IPS-20b (cell line): ENCODE results near the gene ALG9.

Experiments
- H3K27ac ChIP-seq: one replicate; pipeline ENCODE4 v1.5.1; 2013; ENCODE audit warnings: low read length
- H3K27me3 ChIP-seq: 2 replicates; pipeline ENCODE4 v1.6.1; 2013; ENCODE audit warnings: mild to moderate bottlenecking, low read length, inconsistent platforms; ENCODE audit not compliant: insufficient read depth
- H3K36me3 ChIP-seq: 2 replicates; pipeline ENCODE4 v1.6.1; 2013; ENCODE audit warnings: low read depth, mild to moderate bottlenecking, inconsistent platforms, low read length, moderate library complexity; ENCODE audit not compliant: insufficient read depth
- H3K4me1 ChIP-seq: 2 replicates; pipeline ENCODE4 v1.6.1; 2013; ENCODE audit warnings: mild to moderate bottlenecking, control low read depth, inconsistent platforms, low read length, moderate library complexity; ENCODE audit not compliant: insufficient read depth
- H3K4me3 ChIP-seq: 2 replicates; pipeline ENCODE4 v1.5.1; 2013; ENCODE audit warnings: mild to moderate bottlenecking, low read length, inconsistent platforms
- H3K9ac ChIP-seq: 2 replicates; pipeline ENCODE4 v1.6.1; 2013; ENCODE audit warnings: low read depth, mild to moderate bottlenecking, inconsistent platforms, low read length, moderate library complexity
- H3K9me3 ChIP-seq: 2 replicates; pipeline ENCODE4 v1.6.1; 2013; ENCODE audit warnings: mild to moderate bottlenecking, low read depth, low read length, inconsistent platforms; ENCODE audit not compliant: insufficient read depth

The ALG9 gene

GRCh38 chr11:111808834-111809233 is 62.5 kb downstream of the ALG9 start:
- Histone ChIP-seq H3K4me3 (no peak overlapping the region), H3K27me3 (no peaks in the 10 kb centered on the region), H3K9ac (no peak overlapping the region), H3K9me3 (no peaks in the 10 kb centered on the region), H3K27ac (no peak overlapping the region), H3K36me3 (0 out of 2 replicates have a peak, but pooled peaks cover 6% of the 10 kb centered on the region), H3K4me1 (no peaks in the 10 kb centered on the region)

GRCh38 chr11:111808063-111808588 is 63.3 kb downstream of the ALG9 start:
- Histone ChIP-seq H3K4me3 (no peak overlapping the region), H3K9me3 (no peaks in the 10 kb centered on the region), H3K27me3 (no peaks in the 10 kb centered on the region), H3K4me1 (no peaks in the 10 kb centered on the region), H3K9ac (no peak overlapping the region), H3K36me3 (0 out of 2 replicates have a peak, but pooled peaks cover 6% of the 10 kb centered on the region), H3K27ac (no peak overlapping the region)

GRCh38 chr11:111807076-111807475 is 64.3 kb downstream of the ALG9 start:
- Histone ChIP-seq H3K4me1 (no peaks in the 10 kb centered on the region), H3K9ac (no peak overlapping the region), H3K4me3 (no peak overlapping the region), H3K27me3 (no peaks in the 10 kb centered on the region), H3K9me3 (no peaks in the 10 kb centered on the region), H3K27ac (no peak overlapping the region), H3K36me3 (0 out of 2 replicates have a peak, but pooled peaks cover 6% of the 10 kb centered on the region)

DNA sequence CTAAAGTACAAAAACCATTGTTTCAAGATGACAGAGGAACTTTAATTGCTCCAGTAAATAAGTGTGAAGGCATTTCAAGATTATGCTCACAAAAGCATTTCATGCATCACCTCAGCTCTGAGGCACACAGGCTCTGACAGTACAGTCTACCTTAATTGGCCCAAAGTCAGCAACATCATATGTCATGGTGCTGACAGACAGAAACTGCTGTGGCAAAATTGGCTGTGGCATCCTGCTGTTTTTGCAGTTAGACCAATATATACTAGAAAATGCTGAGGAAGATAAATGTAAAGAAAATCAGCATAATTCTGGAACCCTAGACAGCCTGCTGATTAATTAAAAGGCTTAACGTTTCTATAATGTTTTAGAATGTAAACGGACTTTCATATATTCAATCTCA is 70.2 kb downstream of the ALG9 start:
- no peak overlapping the region for H3K9ac ChIP-seq
- H3K4me3 ChIP-seq = no peak overlapping the region
- H3K27ac ChIP-seq = no peak overlapping the region
- H3K4me1 ChIP-seq = no peaks in the 10 kb centered on the region
- H3K9me3 ChIP-seq = no peaks in the 10 kb centered on the region
- no peaks in the 10 kb centered on the region for H3K27me3 ChIP-seq
- no peaks in the 10 kb centered on the region for H3K36me3 ChIP-seq

GRCh38 chr11:111798279-111798678 is 73.1 kb downstream of the ALG9 start:
- H3K27me3 ChIP-seq = no peaks in the 10 kb centered on the region
- H3K36me3 ChIP-seq = no peaks in the 10 kb centered on the region
- H3K9me3 ChIP-seq = no peaks in the 10 kb centered on the region
- H3K4me1 ChIP-seq = no peaks in the 10 kb centered on the region
- H3K27ac ChIP-seq = no peak overlapping the region
- no peak overlapping the region for H3K9ac ChIP-seq
- H3K4me3 ChIP-seq = no peak overlapping the region

GRCh38 chr11:111797145-111797581 is 74.2 kb downstream of the ALG9 start:
- Histone ChIP-seq H3K27me3 (no peaks in the 10 kb centered on the region), H3K36me3 (no peaks in the 10 kb centered on the region), H3K27ac (no peak overlapping the region), H3K4me3 (no peak overlapping the region), H3K4me1 (no peaks in the 10 kb centered on the region), H3K9me3 (no peaks in the 10 kb centered on the region), H3K9ac (no peak overlapping the region)

DNA sequence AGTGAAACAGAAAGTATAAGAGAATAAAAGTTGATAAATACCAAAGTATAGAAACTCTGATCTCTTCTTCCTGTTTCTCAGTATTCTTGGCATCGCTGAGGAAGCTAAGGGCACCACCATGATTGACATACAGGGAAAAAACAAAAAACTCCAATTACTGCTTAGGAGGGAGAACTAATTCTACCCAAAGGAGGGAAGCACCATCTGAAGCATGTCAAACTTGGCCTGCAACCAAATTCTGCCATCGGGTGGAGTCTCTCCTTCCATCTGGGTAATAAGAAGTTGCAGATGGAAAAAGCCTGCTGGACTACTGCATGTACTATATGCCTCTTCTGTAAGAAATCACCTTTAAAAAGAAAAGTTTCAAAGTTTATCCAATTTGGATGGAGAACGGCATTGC is 74.7 kb downstream of the ALG9 start:
- Histone ChIP-seq H3K36me3 (no peaks in the 10 kb centered on the region), H3K9me3 (no peaks in the 10 kb centered on the region), H3K27ac (no peak overlapping the region), H3K27me3 (no peaks in the 10 kb centered on the region), H3K4me3 (no peak overlapping the region), H3K9ac (no peak overlapping the region), H3K4me1 (no peaks in the 10 kb centered on the region)

DNA sequence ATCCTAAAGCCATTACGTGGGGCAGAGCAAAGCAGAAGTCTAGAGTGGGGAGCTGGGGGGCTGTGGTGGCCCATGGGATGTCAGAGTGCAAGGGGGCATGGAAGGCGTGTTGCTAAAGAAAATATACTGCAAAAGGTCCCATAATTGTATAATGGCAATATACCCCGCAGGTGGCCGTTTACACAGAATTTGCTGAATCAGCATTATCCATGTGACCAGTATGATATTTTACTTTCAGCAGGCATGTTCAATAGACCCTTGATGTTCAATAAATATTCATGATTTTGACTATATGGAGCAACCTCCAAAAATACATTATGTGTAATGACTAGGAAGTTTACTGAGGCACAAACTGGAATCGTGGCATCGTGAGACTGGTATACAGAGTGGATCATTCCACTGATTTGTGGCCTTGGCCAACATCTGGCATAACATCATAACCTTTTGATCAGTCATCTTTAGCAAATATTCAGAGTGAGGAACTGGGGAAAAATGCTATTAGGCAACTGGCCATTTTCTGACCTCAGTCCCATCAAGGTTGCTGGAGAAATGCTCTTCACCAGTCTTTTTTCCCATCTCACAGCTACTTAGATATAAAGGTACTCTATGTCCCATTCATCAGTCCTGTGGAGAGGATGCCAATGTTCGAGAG is 75.9 kb downstream of the ALG9 start:
- H3K27ac ChIP-seq = no peak overlapping the region
- H3K9me3 ChIP-seq = no peaks in the 10 kb centered on the region
- no peak overlapping the region for H3K4me3 ChIP-seq
- no peaks in the 10 kb centered on the region for H3K27me3 ChIP-seq
- no peaks in the 10 kb centered on the region for H3K36me3 ChIP-seq
- no peak overlapping the region for H3K9ac ChIP-seq
- no peaks in the 10 kb centered on the region for H3K4me1 ChIP-seq

GRCh38 chr11:111793863-111794262 is 77.5 kb downstream of the ALG9 start:
- H3K4me3 ChIP-seq = no peak overlapping the region
- no peaks in the 10 kb centered on the region for H3K27me3 ChIP-seq
- H3K9me3 ChIP-seq = no peaks in the 10 kb centered on the region
- H3K27ac ChIP-seq = no peak overlapping the region
- no peaks in the 10 kb centered on the region for H3K36me3 ChIP-seq
- no peaks in the 10 kb centered on the region for H3K4me1 ChIP-seq
- no peak overlapping the region for H3K9ac ChIP-seq

GRCh38 chr11:111792955-111793500 is 78.4 kb downstream of the ALG9 start:
- no peak overlapping the region for H3K9ac ChIP-seq
- no peaks in the 10 kb centered on the region for H3K27me3 ChIP-seq
- H3K36me3 ChIP-seq = no peaks in the 10 kb centered on the region
- H3K4me1 ChIP-seq = no peaks in the 10 kb centered on the region
- H3K27ac ChIP-seq = no peak overlapping the region
- no peak overlapping the region for H3K4me3 ChIP-seq
- no peaks in the 10 kb centered on the region for H3K9me3 ChIP-seq

DNA sequence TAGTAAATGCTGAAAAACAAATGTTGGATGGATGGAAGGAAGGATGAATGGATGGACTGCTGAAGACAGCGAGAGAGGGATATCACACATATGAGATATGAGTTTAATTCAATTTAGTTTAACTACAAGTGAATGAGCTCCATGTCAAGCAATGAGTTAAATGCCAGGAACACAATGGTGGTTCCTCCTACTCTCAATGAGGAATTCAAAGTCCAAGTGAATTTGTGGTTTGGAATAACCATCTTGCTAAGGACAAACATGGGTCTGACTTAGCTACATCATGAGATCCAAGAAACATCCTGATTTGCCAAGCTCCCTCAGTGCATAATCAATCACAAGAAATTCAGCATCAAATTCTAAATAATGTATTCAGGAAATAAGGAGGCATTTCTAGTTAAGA is 79.1 kb downstream of the ALG9 start:
- H3K36me3 ChIP-seq = no peaks in the 10 kb centered on the region
- no peaks in the 10 kb centered on the region for H3K9me3 ChIP-seq
- no peaks in the 10 kb centered on the region for H3K27me3 ChIP-seq
- H3K4me3 ChIP-seq = no peak overlapping the region
- no peak overlapping the region for H3K9ac ChIP-seq
- no peak overlapping the region for H3K27ac ChIP-seq
- no peaks in the 10 kb centered on the region for H3K4me1 ChIP-seq

DNA sequence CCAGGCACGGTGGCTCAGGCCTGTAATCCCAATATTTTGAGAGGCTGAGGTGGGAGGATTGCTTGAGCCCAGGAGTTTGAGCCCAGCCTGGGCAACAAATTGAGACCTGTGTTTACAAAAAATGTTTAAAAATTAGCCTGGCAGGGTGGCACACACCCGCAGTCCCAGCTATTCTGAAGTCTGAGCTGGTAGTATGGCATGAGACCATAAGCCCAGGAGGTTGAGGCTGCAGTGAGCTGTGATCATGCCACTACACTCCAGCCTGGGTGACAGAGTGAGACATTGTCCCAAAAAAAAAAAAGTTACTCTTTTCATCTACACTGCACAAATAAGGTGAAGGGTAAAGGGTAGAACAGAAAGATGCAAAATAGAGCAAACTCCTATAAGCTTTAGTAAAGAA is 82.9 kb downstream of the ALG9 start:
- Histone ChIP-seq H3K9me3 (no peaks in the 10 kb centered on the region), H3K27ac (no peak overlapping the region), H3K27me3 (no peaks in the 10 kb centered on the region), H3K9ac (no peak overlapping the region), H3K36me3 (peaks cover 12% of the 10 kb centered on the region; the same call in 1 of the 2 replicates), H3K4me3 (no peak overlapping the region), H3K4me1 (no peaks in the 10 kb centered on the region)
